Activated naive CD4-positive, alpha-beta T cell treated with anti-CD3 and anti-CD28 coated beads for 36 hours (primary cell): ENCODE results near the gene SLC18A2. TPM values are rescaled to one million over a fixed set of nuclear protein-coding genes. Genes with fewer than 3 reads are reported as not detected.

Experiments used
- CTCF ChIA-PET: fragments of 350-600 bp; sonication (Branson Sonifier 250); formaldehyde crosslinking; loops from one replicate; lab custom pipeline; 2021; ENCODE audit warnings: antibody characterized with exemption; lab: Charles Lee
- DNase-seq: peaks from one replicate; pipeline ENCODE4 v3.0.0-alpha.2; 2020
- H3K27ac Mint-ChIP-seq: one replicate; pipeline ENCODE4 v1.8.0; 2021; ENCODE audit warnings: mild to moderate bottlenecking, mixed read lengths
- H3K27me3 Mint-ChIP-seq: one replicate; pipeline ENCODE4 v1.8.0; 2021; ENCODE audit warnings: low read depth, mixed read lengths
- H3K36me3 Mint-ChIP-seq: one replicate; pipeline ENCODE4 v1.8.0; 2021; ENCODE audit warnings: low read depth, mixed read lengths
- H3K4me1 Mint-ChIP-seq: one replicate; pipeline ENCODE4 v1.8.0; 2021; ENCODE audit warnings: low read depth, mixed read lengths
- H3K4me3 Mint-ChIP-seq: one replicate; pipeline ENCODE4 v1.8.0; 2021; ENCODE audit warnings: mild to moderate bottlenecking, moderate library complexity, mixed read lengths
- H3K9me3 Mint-ChIP-seq: one replicate; pipeline ENCODE4 v1.8.0; 2021; ENCODE audit warnings: mixed read lengths
- intact Hi-C: fragments of 100-400 bp; cut with micrococcal nuclease; formaldehyde crosslinking; loops from one replicate; pipeline ENCODE4 v1.15.1; 2023
- total RNA-seq, 2 experiments: library from RNA; stranded (reverse); gene quantifications; one replicate each; pipeline ENCODE4 v1.2.3, GENCODE V29; 2021

SLC18A2 gene
- total RNA-seq, 2 experiments from 2014 or later: not detected

- Mint-ChIP-seq H3K4me3 (no peak overlapping the region), H3K9me3 (peaks cover 1% of the 10 kb centered on the region), H3K4me1 (peaks cover 4% of the 10 kb centered on the region), H3K27ac (no peak overlapping the region), H3K27me3 (peaks cover 43% of the 10 kb centered on the region), H3K36me3 (no peaks in the 10 kb centered on the region)
- CTCF ChIA-PET: interaction anchor here (1.4 kb wide), 1 partner anchor 23 kb away, joined by 7 read pairs; no protein-coding TSS in a partner anchor
- no peak for DNase-seq
- intact Hi-C loops: no loop called here
These were observed 943 bp upstream of the SLC18A2 start for GRCh38 chr10:117239721-117240620.

GRCh38 chr10:117241541-117242462 lies 888 bp downstream of the SLC18A2 start:
- CTCF ChIA-PET: interaction anchor here (1.4 kb wide), 1 partner anchor 25 kb away, joined by 3 read pairs; no protein-coding TSS in a partner anchor
- no peak for DNase-seq
- intact Hi-C loops: no loop called here

GRCh38 chr10:117242463-117242832 lies 1.5 kb downstream of the SLC18A2 start:
- Mint-ChIP-seq H3K27me3 (peaks cover 48% of the 10 kb centered on the region), H3K36me3 (no peaks in the 10 kb centered on the region), H3K4me3 (no peak overlapping the region), H3K9me3 (no peaks in the 10 kb centered on the region), H3K4me1 (peaks cover 4% of the 10 kb centered on the region), H3K27ac (no peak overlapping the region)
- DNase-seq: no peak
- CTCF ChIA-PET: interaction anchor here (0.6 kb wide), 1 partner anchor 563 kb away, joined by 4 read pairs; no protein-coding TSS in a partner anchor
- intact Hi-C loops: no loop called here

More at GRCh38 chr10:117241541-117242462, 888 bp downstream of the SLC18A2 start:
- Mint-ChIP-seq H3K36me3 (no peaks in the 10 kb centered on the region), H3K27ac (no peak overlapping the region), H3K4me3 (peak overlapping the region; percentile 34), H3K9me3 (peaks cover 1% of the 10 kb centered on the region), H3K4me1 (peaks cover 4% of the 10 kb centered on the region), H3K27me3 (peaks cover 47% of the 10 kb centered on the region)

- H3K9me3 Mint-ChIP-seq: no peaks in the 10 kb centered on the region
- no peak overlapping the region for H3K27ac Mint-ChIP-seq
- no peak overlapping the region for H3K4me3 Mint-ChIP-seq
- CTCF ChIA-PET: interaction anchor here (1.7 to 2.9 kb wide), 2 partner anchors 18 to 30 kb away, joined by 5 to 15 read pairs; no protein-coding TSS in a partner anchor
- H3K27me3 Mint-ChIP-seq: peaks cover 58% of the 10 kb centered on the region
- H3K36me3 Mint-ChIP-seq: no peaks in the 10 kb centered on the region
- intact Hi-C loops: no loop called here
- H3K4me1 Mint-ChIP-seq: no peaks in the 10 kb centered on the region
- DNase-seq: no peak
These were observed 6.2 kb downstream of the SLC18A2 start for GRCh38 chr10:117246997-117247671.

- intact Hi-C loops: no loop called here
- CTCF ChIA-PET: interaction anchor here (0.9 to 1.2 kb wide), 4 partner anchors 22 to 71 kb away, joined by 3 to 5 read pairs (median 3); no protein-coding TSS in a partner anchor
- Mint-ChIP-seq H3K4me1 (no peaks in the 10 kb centered on the region), H3K36me3 (no peaks in the 10 kb centered on the region), H3K4me3 (no peak overlapping the region), H3K27ac (no peak overlapping the region), H3K9me3 (no peaks in the 10 kb centered on the region), H3K27me3 (peaks cover 44% of the 10 kb centered on the region)
- no peak for DNase-seq
These were observed 8.0 kb downstream of the SLC18A2 start for GRCh38 chr10:117248750-117249465.

- CTCF ChIA-PET: interaction anchor here (0.7 to 1.2 kb wide), 5 partner anchors 23 to 70 kb away, joined by 3 to 5 read pairs (median 3); no protein-coding TSS in a partner anchor
These were observed 8.7 kb downstream of the SLC18A2 start for GRCh38 chr10:117249493-117250093.

GRCh38 chr10:117250411-117250810 lies 9.5 kb downstream of the SLC18A2 start:
- Mint-ChIP-seq H3K27ac (no peak overlapping the region), H3K36me3 (no peaks in the 10 kb centered on the region), H3K27me3 (peaks cover 33% of the 10 kb centered on the region), H3K4me1 (no peaks in the 10 kb centered on the region), H3K4me3 (no peak overlapping the region), H3K9me3 (no peaks in the 10 kb centered on the region)
- CTCF ChIA-PET: interaction anchor here (0.6 to 1.7 kb wide), 3 partner anchors 34 to 413 kb away, joined by 3 to 4 read pairs (median 3); no protein-coding TSS in a partner anchor
- intact Hi-C loops: no loop called here
- DNase-seq: no peak

More at GRCh38 chr10:117249493-117250093, 8.7 kb downstream of the SLC18A2 start:
- intact Hi-C loops: no loop called here
- H3K4me3 Mint-ChIP-seq: no peak overlapping the region
- no peaks in the 10 kb centered on the region for H3K9me3 Mint-ChIP-seq
- H3K36me3 Mint-ChIP-seq: no peaks in the 10 kb centered on the region
- no peaks in the 10 kb centered on the region for H3K4me1 Mint-ChIP-seq
- no peak for DNase-seq
- H3K27ac Mint-ChIP-seq: no peak overlapping the region
- peaks cover 39% of the 10 kb centered on the region for H3K27me3 Mint-ChIP-seq

- CTCF ChIA-PET: no interaction called here
- Mint-ChIP-seq H3K4me3 (no peak overlapping the region), H3K4me1 (no peaks in the 10 kb centered on the region), H3K27ac (no peak overlapping the region), H3K9me3 (no peaks in the 10 kb centered on the region), H3K27me3 (peaks cover 24% of the 10 kb centered on the region), H3K36me3 (no peaks in the 10 kb centered on the region)
- DNase-seq: no peak
- intact Hi-C loops: no loop called here
These were observed 13.0 kb downstream of the SLC18A2 start for GRCh38 chr10:117253908-117254307.

- Mint-ChIP-seq H3K4me3 (no peak overlapping the region), H3K4me1 (peaks cover 3% of the 10 kb centered on the region), H3K27ac (no peak overlapping the region), H3K36me3 (no peaks in the 10 kb centered on the region), H3K27me3 (peaks cover 24% of the 10 kb centered on the region), H3K9me3 (no peaks in the 10 kb centered on the region)
- intact Hi-C loops: no loop called here
- CTCF ChIA-PET: no interaction called here
- no peak for DNase-seq
These were observed 13.4 kb downstream of the SLC18A2 start for GRCh38 chr10:117254338-117254737.

- H3K27me3 Mint-ChIP-seq: peaks cover 25% of the 10 kb centered on the region
- no peak for DNase-seq
- no peaks in the 10 kb centered on the region for H3K36me3 Mint-ChIP-seq
- no peak overlapping the region for H3K4me3 Mint-ChIP-seq
- CTCF ChIA-PET: no interaction called here
- H3K4me1 Mint-ChIP-seq: peaks cover 3% of the 10 kb centered on the region
- intact Hi-C loops: no loop called here
- no peak overlapping the region for H3K27ac Mint-ChIP-seq
- H3K9me3 Mint-ChIP-seq: no peaks in the 10 kb centered on the region
These were observed 14.1 kb downstream of the SLC18A2 start for GRCh38 chr10:117254774-117255735.
